ENCODE results near the gene GSTM2. TPM values are rescaled to one million over a fixed set of nuclear protein-coding genes. Genes with fewer than 3 reads are reported as not detected.

The GSTM2 gene
- total and polyA plus RNA-seq, 4 donors, result 7.7 to 106 (median 39.6) TPM

DNA sequence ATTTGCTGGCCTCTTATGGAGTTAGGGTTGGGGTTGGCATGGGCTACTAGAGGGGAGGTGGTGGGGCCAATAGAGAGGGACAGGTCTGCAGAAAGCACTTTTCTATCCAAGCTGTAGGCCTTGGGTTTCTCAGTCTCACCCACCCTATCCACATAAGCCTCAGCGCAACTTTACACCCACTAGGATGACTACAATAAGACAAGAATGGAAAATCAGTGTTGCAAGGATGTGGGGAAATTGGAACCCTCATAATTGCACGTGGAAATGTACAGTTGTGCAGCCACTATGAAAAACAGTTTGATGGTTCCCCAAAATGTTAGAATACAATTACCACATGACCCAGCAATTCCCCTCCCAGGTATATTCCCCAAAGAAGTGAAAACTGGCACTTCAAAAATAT, 26.0 kb upstream of the GSTM2 start:
- H3K27me3 ChIP-seq (ENCODE audit: control insufficient read depth in 3 of 3, insufficient read depth in 3 of 3, low read length in 2 of 3), result no peaks in the 10 kb centered on the region
- TF ChIP-seq, protein P1, sequence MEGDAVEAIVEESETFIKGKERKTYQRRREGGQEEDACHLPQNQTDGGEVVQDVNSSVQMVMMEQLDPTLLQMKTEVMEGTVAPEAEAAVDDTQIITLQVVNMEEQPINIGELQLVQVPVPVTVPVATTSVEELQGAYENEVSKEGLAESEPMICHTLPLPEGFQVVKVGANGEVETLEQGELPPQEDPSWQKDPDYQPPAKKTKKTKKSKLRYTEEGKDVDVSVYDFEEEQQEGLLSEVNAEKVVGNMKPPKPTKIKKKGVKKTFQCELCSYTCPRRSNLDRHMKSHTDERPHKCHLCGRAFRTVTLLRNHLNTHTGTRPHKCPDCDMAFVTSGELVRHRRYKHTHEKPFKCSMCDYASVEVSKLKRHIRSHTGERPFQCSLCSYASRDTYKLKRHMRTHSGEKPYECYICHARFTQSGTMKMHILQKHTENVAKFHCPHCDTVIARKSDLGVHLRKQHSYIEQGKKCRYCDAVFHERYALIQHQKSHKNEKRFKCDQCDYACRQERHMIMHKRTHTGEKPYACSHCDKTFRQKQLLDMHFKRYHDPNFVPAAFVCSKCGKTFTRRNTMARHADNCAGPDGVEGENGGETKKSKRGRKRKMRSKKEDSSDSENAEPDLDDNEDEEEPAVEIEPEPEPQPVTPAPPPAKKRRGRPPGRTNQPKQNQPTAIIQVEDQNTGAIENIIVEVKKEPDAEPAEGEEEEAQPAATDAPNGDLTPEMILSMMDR (IDR thresholded peaks at IDR 0.05; ENCODE audit: control extremely low read depth, extremely low read depth), result no peak
- H3K4me3 ChIP-seq, result no peak overlapping the region
- H3K9ac ChIP-seq (ENCODE audit: insufficient read depth in 1 of 2, low read length in 2 of 2), result no peak overlapping the region
- no peaks in the 10 kb centered on the region for H3K36me3 ChIP-seq (ENCODE audit: control insufficient read depth in 4 of 4, insufficient read depth in 4 of 4, low read length in 4 of 4)
- no peaks in the 10 kb centered on the region for H3K9me3 ChIP-seq (ENCODE audit: control insufficient read depth in 4 of 4, insufficient read depth in 3 of 4, low read length in 3 of 4)
- WGBS, 2 donors, result 53 to 75% methylated on average over 2 of the region's 2 CpGs
- DNase-seq, result no peak
- H3K4me1 ChIP-seq (ENCODE audit: control insufficient read depth in 5 of 5, insufficient read depth in 5 of 5, low read length in 5 of 5), result peaks cover 0 to 9% (median 3%) of the 10 kb centered on the region in 5 donors
- ATAC-seq (ENCODE audit: insufficient read depth, low FRiP score), result no peak
- no peak overlapping the region for H3K27ac ChIP-seq (ENCODE audit: low read depth in 1 of 2, low read length in 1 of 2)

- H3K27ac ChIP-seq (ENCODE audit: low read depth in 1 of 2, low read length in 1 of 2), result no peak overlapping the region
- peaks cover 0 to 9% (median 3%) of the 10 kb centered on the region in 5 donors for H3K4me1 ChIP-seq (ENCODE audit: control insufficient read depth in 5 of 5, insufficient read depth in 5 of 5, low read length in 5 of 5)
- ATAC-seq (ENCODE audit: insufficient read depth, low FRiP score), result no peak
- 70 to 74% methylated on average over 3 of the region's 3 CpGs for WGBS, 2 donors
- no peak for DNase-seq
- H3K9ac ChIP-seq (ENCODE audit: insufficient read depth in 1 of 2, low read length in 2 of 2), result no peak overlapping the region
- H3K36me3 ChIP-seq (ENCODE audit: control insufficient read depth in 4 of 4, insufficient read depth in 4 of 4, low read length in 4 of 4), result no peaks in the 10 kb centered on the region
- H3K4me3 ChIP-seq, result no peak overlapping the region
- TF ChIP-seq, protein P1 (IDR thresholded peaks at IDR 0.05; ENCODE audit: control extremely low read depth, extremely low read depth), result no peak
- H3K27me3 ChIP-seq (ENCODE audit: control insufficient read depth in 3 of 3, insufficient read depth in 3 of 3, low read length in 2 of 3), result no peaks in the 10 kb centered on the region
- H3K9me3 ChIP-seq (ENCODE audit: control insufficient read depth in 4 of 4, insufficient read depth in 3 of 4, low read length in 3 of 4), result no peaks in the 10 kb centered on the region
Observed at GRCh38 chr1:109642626-109643025, 25.2 kb upstream of the GSTM2 start.

- H3K36me3 ChIP-seq (ENCODE audit: control insufficient read depth in 4 of 4, insufficient read depth in 4 of 4, low read length in 4 of 4), result no peaks in the 10 kb centered on the region
- ATAC-seq (ENCODE audit: insufficient read depth, low FRiP score) (peak; percentile 83), DNase-seq (peak; percentile 78 to 86 (median 79))
- H3K9ac ChIP-seq (ENCODE audit: insufficient read depth in 1 of 2, low read length in 2 of 2), result no peak overlapping the region
- no peak overlapping the region for H3K27ac ChIP-seq (ENCODE audit: low read depth in 1 of 2, low read length in 1 of 2)
- TF ChIP-seq, protein P1 (IDR thresholded peaks at IDR 0.05; ENCODE audit: control extremely low read depth, extremely low read depth), result peak; percentile 85
- H3K4me1 ChIP-seq (ENCODE audit: control insufficient read depth in 5 of 5, insufficient read depth in 5 of 5, low read length in 5 of 5), result peaks cover 0 to 9% (median 3%) of the 10 kb centered on the region in 5 donors
- no peaks in the 10 kb centered on the region for H3K9me3 ChIP-seq (ENCODE audit: control insufficient read depth in 4 of 4, insufficient read depth in 3 of 4, low read length in 3 of 4)
- H3K27me3 ChIP-seq (ENCODE audit: control insufficient read depth in 3 of 3, insufficient read depth in 3 of 3, low read length in 2 of 3), result no peaks in the 10 kb centered on the region
- peak overlapping the region; percentile 1 for H3K4me3 ChIP-seq
- 38 to 44% methylated on average over 32 of the region's 32 CpGs for WGBS, 2 donors
Observed at GRCh38 chr1:109643385-109644230, 24.2 kb upstream of the GSTM2 start.
